ENCODE data around the gene MOB3A.

Gene MOB3A

DNA sequence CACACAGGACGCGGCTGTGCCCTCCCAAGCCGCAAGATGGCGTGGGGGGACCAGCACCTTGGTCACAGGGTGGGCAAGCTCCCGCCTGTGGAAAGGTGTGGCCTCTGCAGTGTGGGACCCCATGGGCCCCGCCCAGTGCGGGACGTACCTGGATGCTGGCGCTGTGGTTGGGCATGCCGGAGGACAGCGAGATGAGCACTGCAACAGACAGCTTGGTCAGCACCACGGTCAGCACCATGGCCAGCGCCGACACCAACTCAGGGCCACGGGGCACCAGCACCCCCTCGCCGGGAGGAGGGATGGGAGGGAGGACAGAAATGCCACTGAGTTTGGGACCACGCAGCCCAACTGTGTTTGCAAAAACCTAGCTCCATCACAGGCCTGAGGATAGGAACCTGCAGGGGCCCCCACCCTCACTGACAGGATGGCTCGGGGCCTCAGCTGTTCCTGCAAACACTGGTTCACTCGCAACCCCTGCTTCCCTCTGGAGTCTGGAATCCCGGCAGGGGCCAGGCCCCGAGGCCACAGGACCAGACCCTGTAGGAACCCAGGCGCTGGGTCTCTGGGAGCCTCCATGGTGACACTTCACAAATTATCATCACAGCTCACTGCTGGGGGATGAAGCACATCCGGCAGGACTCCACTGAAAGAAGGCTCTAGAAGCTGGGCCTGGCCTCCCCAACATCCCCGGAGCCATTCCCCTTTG lies 27.7 kb upstream of the MOB3A start:
- no peak for DNase-seq (ENCODE audit: low spot score)

- DNase-seq (ENCODE audit: low spot score): no peak
These were observed 26.9 kb upstream of the MOB3A start for GRCh38 chr19:2122982-2123381.

- no peak for DNase-seq (ENCODE audit: low spot score)
These were observed 26.1 kb upstream of the MOB3A start for GRCh38 chr19:2122251-2122650.

GRCh38 chr19:2121416-2122051 lies 25.4 kb upstream of the MOB3A start:
- DNase-seq (ENCODE audit: low spot score): no peak

DNA sequence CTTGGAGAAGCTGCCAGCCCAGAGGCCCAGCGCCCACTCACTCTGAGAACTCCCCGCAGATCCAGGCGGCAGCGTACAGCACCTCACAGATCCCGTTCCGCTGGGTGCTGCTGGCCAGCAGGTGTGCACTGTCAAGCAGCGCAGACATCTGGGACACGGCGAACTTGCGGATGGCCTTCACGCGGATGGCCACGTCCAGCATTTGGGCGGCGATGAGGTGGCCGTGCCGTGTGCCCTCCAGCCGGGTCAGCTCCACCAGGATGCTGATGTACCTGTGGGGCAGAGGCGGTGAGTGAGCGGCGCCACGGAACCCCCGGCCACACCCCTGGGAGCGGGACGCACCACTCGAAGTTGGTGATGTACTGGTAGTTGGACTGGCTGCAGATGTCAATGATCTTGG lies 24.7 kb upstream of the MOB3A start:
- DNase-seq (ENCODE audit: low spot score): no peak

GRCh38 chr19:2119921-2120785 lies 24.0 kb upstream of the MOB3A start:
- DNase-seq (ENCODE audit: low spot score): no peak

- no peak for DNase-seq (ENCODE audit: low spot score)
These were observed 22.3 kb upstream of the MOB3A start for GRCh38 chr19:2118438-2118837.

DNA sequence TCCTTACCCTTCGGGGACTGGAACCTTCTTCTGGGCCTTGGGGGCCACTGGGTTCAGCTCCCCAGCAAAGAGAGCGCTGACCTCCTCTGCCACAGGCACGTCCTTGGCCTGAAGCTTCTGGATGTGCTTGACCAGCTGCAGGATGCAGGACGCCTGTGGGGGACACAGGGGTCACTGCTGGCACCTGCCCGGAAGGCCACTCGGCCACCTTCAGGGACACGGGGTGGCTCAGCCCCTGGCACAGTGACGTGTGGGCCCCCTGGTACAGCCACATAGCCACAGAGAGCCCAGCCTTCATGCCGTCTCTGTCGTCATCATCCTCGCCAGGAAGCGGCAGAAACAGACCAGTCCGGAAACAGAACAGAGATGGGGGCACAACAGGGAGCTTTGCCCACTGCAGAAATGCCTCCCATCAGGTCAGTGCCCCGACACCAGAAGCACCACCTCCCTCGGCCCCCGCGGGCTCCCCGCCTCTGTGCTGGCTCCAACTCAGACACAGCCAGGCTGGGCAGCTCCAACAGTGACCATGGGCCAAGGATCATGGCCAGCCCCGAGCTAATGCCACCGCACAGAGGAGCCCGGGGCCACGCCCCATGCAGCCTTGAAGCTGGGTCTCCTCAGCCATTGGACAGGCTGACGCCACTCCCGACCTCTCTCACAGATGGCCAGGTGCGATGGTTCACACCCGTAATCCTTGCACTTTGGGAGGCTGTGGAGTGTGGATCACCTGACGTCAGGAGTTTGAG lies 21.3 kb upstream of the MOB3A start:
- no peak for DNase-seq (ENCODE audit: low spot score)

GRCh38 chr19:2116507-2116906 lies 20.4 kb upstream of the MOB3A start:
- no peak for DNase-seq (ENCODE audit: low spot score)

DNA sequence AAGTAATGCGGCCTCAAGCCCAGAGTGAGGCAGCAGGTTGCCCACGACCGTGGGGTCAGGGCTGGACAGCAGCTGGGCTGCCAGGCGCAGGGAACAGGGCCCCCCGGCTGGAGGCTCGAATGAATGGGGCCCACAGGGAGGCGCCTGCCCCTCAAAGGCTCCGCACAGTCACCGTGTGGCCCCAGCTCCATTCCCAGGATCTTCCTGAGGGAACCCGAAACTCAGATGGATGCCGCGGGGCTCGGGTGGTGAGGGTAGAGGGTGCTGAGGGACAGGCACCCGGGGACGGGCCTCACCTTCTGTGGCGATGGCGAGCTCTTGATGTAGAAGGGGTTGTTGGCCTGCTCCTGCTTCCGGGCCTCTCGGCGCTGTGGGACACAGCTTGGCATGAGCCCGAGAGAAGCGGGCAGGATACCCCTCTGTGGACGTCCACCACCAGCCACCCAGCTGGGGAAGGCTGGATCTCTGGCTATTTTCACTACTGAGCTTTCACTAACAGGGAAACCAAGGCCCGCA lies 19.8 kb upstream of the MOB3A start:
- no peak for DNase-seq (ENCODE audit: low spot score)

DNA sequence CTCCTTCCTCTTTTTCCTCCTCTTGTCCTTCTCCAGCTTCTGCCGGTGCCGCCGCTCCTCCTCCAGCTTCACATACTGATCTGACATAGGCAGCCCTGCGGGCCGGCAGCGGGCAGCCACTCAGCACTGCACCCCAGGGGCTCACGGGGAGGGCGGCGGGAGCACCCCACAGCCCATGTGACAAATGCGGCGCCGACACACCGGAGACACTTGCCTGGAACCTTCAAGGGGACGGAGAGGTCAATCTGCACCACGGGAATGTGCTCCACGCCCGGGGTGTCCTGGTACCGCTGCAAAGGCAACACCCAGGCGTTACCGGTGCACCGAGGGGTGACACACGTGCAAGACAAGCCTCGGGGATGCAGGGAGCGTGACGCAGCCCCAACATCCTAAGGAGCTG lies 19.2 kb upstream of the MOB3A start:
- no peak for DNase-seq (ENCODE audit: low spot score)

DNA sequence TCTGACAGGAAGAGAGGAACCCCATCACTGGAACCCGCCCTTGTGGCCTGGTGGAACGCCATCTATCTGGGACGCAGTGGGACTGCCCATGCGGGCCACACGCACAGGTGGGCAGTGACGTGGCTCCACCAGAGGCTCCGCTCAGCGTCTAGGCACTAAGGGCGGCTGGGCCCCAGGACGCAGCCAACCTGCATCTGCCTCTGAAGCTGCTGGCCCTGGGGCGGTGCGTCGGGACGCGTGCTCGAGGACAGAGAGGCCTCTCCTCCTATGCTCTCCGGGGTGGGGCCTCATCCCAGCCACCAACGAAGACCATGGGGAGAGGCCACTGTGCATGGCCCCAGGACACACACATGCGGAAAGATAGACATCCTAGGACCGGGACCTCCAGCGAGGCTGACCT lies 18.7 kb upstream of the MOB3A start:
- no peak for DNase-seq (ENCODE audit: low spot score)

DNA sequence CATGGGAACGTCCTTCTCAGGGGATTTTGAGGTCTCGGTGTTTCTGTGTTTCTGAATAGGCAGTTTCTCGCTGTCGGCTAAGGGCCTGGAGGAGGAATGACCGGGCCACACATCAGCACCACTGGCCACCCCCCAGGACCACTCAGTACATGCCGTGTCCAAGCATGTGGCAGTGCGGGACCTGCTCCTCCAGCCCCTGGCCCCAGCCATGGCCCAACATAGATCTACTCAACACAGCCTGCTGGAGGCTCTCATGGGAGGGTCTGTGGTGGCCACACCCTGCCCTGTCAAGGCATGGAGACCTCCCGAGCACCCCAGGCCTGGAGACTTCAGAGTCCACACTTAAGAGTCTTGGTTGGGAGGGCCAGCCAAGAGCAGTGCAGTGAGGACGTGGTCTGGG lies 18.1 kb upstream of the MOB3A start:
- DNase-seq (ENCODE audit: low spot score): no peak

DNA sequence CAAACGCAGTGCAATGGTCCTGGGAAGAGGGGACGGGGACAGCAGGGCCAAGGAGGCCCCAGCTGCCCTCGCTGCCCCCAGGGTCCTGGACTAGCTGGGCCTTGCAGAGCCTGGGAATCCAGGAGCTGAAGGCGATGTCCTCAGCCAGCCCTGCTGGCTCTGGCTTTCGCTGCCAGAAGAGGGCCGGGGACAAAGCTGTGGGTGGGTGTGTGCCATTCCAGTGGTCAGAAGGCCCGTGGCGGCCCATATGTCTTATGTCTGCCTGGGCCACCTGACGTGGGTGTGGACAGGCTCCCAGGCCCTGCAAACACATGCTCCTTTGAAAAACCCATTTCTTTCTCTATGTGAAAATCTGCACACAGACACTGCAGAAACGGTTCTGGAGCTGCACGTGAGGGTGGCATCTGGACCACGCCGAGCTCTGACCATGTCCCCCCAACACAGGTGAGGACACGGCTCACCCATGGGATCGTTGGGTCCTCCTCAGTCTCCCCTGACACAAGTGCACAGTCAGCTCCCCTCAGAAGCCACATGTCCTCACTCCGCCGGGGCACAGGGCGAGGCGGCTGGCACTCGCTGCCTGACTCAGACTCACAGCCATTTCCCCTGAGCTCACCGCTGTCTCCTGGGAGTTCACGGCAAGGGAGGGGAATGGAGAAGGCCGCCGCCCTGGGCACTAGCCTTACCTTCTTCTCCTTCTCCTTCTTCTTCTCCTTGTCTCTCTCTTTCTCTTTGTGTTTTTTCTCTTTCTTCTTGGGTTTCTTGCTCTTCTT lies 17.5 kb upstream of the MOB3A start:
- no peak for DNase-seq (ENCODE audit: low spot score)

GRCh38 chr19:2112516-2113320 lies 16.6 kb upstream of the MOB3A start:
- no peak for DNase-seq (ENCODE audit: low spot score)

DNA sequence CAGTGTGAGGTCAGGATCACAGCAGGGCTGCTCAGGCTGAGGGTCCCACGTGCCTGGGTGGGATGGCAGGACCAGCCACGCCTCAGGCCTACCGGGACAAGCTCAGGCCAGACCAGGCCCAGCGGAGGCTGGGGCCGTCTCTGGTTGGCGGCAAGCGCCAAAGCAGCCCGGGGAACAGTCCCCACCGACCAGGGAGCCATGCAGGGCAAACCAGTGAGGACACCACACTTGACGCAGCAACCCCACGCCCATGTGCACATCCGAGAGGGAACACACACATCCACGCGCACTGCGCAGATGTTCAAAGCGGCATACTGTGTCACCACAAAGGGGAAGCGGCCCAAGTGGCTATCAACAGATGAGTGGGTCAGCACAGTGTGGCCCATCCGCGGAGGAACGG lies 15.8 kb upstream of the MOB3A start:
- DNase-seq (ENCODE audit: low spot score): no peak

- no peak for DNase-seq (ENCODE audit: low spot score)
These were observed 15.3 kb upstream of the MOB3A start for GRCh38 chr19:2111425-2111824.

DNA sequence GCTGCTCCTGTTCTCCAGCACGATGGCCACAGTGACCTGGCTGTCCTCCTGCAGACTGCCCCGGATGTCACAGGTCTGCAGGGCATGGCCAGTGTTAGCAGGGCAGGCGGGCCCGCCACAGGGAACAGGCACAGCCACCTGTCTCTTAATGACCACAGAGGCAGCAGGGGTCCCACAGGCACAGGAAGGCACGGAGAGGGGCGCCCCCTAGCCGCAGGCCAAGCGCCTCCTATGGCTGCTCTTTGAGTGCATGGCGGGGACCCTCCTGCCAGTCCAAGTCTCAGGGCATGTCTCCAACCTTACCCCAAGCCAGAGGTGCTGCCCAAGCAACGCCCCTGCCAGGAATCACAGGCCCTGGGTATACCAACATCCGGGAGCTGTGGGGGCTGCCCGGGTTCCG lies 14.7 kb upstream of the MOB3A start:
- DNase-seq (ENCODE audit: low spot score): no peak

DNA sequence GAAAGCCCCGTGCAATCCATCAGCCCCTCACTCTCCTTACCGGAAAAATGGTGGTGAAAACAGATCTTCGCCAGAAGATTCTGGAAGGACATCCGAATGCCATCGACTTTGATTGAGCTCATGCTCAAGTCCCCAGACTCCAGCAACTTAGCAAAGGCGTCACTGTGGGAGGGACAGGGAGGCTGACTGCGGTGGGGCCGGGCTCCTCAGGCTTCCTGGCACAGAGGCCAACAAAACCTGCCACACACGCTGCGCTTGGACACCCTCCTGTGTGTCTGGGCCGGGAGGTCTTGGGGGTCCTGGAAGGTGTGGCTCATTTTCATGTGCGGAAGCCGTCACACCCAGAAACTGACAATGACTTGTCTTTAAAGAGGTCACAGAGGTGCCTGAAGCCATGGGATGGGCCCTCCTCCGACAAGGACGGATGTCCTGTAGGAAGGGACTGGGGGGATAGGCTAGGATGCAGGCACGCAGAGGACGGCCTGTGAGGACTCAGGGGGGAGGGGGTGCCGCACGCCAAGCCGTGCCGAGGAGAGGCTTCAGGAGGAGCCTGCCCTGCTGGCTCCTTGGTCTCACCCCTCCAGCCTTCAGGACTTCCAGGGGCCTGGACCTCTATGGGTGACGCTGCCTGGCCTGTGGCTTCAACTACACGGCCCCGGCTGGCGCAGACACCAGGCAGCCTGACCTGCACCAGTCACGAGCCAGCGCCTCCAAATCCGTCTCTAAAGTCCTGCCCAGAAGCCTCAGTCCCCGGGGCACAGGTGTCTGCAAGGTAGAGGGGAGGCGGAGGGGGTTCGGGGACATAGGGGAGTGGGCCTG lies 13.1 kb upstream of the MOB3A start:
- no peak for DNase-seq (ENCODE audit: low spot score)
